ENCODE results near the gene CDH13. TPM values are rescaled to one million over a fixed set of nuclear protein-coding genes. Genes with fewer than 3 reads are reported as not detected.

The CDH13 gene
- total and polyA plus RNA-seq, 9 of the 15 experiments (the other 6 are each of a cell fraction or from before 2014, with no cell fraction given) = 0.03 TPM; not detected in 8

- no peaks in the 10 kb centered on the region for H4K20me1 ChIP-seq (replicated peaks; ENCODE audit: control insufficient read depth, insufficient read depth, low read length)
- no peaks in the 10 kb centered on the region for H3K36me3 ChIP-seq (ENCODE audit: control insufficient read depth, insufficient read depth, low read length)
- peaks cover 0 to 12% of the 10 kb centered on the region in 2 experiments; a peak in 3 of 5 replicates for H3K4me1 ChIP-seq (replicated peaks in 1 of 2; ENCODE audit: control insufficient read depth in 2 of 2, insufficient read depth in 2 of 2, low read length in 2 of 2)
- no peak overlapping the region for H3K4me3 ChIP-seq
- peaks cover 27 to 32% of the 10 kb centered on the region in 2 experiments; a peak in 4 of 5 replicates for H3K27me3 ChIP-seq (ENCODE audit: control insufficient read depth in 2 of 2, insufficient read depth in 2 of 2, low read length in 2 of 2)
- no TSS peak for BruUV-seq (replicated peaks)
- intact Hi-C loops (cut with micrococcal nuclease) = no loop called here
- 0 out of 2 replicates have a peak, but pooled peaks cover 4% of the 10 kb centered on the region for H3K9me3 ChIP-seq (replicated peaks; ENCODE audit: control insufficient read depth, insufficient read depth, low read depth, low read length)
- H3K79me2 ChIP-seq (ENCODE audit: control insufficient read depth, insufficient read depth, low read length) = no peaks in the 10 kb centered on the region
- ATAC-seq (peak; percentile 65), DNase-seq (ENCODE audit: extremely low read depth in 1 of 4, low spot score in 3 of 4) (peak in 3 of 4 experiments; percentile 34 to 54 (median 53)), FAIRE-seq (peak; percentile 72)
- no peak overlapping the region for H2AFZ ChIP-seq (ENCODE audit: low read depth, low read length)
- ChIA-PET CTCF (ENCODE audit: low intra/inter-chr PET ratio) (interaction anchor here (0.5 kb wide), 1 partner anchor 43 kb away, joined by 4 read pairs; no protein-coding TSS in a partner anchor), POLR2A (interaction anchor here (0.7 to 1.7 kb wide), 5 partner anchors 9 to 351 kb away, joined by 3 to 5 read pairs (median 4); partner anchors contain the start of gene TAF1C)
- in situ Hi-C loops (cut with MboI) = no loop called here
- H3K9ac ChIP-seq (ENCODE audit: insufficient read depth in 1 of 2, low read depth in 2 of 2, low read length in 2 of 2) = no peak overlapping the region
- no peak overlapping the region for H3K4me2 ChIP-seq (ENCODE audit: insufficient read depth, low read length)
- WGBS (ENCODE audit: insufficient coverage, low coverage, missing lambda C conversion rate) = 10% methylated on average over 10 of the region's 10 CpGs
- no peak overlapping the region for H3K27ac ChIP-seq (ENCODE audit: extremely low read depth, low read depth, low read length)
- no peaks in the 10 kb centered on the region for H3K9me1 ChIP-seq (ENCODE audit: control insufficient read depth, insufficient read depth, low read length)
- TF ChIP-seq, protein P1, sequence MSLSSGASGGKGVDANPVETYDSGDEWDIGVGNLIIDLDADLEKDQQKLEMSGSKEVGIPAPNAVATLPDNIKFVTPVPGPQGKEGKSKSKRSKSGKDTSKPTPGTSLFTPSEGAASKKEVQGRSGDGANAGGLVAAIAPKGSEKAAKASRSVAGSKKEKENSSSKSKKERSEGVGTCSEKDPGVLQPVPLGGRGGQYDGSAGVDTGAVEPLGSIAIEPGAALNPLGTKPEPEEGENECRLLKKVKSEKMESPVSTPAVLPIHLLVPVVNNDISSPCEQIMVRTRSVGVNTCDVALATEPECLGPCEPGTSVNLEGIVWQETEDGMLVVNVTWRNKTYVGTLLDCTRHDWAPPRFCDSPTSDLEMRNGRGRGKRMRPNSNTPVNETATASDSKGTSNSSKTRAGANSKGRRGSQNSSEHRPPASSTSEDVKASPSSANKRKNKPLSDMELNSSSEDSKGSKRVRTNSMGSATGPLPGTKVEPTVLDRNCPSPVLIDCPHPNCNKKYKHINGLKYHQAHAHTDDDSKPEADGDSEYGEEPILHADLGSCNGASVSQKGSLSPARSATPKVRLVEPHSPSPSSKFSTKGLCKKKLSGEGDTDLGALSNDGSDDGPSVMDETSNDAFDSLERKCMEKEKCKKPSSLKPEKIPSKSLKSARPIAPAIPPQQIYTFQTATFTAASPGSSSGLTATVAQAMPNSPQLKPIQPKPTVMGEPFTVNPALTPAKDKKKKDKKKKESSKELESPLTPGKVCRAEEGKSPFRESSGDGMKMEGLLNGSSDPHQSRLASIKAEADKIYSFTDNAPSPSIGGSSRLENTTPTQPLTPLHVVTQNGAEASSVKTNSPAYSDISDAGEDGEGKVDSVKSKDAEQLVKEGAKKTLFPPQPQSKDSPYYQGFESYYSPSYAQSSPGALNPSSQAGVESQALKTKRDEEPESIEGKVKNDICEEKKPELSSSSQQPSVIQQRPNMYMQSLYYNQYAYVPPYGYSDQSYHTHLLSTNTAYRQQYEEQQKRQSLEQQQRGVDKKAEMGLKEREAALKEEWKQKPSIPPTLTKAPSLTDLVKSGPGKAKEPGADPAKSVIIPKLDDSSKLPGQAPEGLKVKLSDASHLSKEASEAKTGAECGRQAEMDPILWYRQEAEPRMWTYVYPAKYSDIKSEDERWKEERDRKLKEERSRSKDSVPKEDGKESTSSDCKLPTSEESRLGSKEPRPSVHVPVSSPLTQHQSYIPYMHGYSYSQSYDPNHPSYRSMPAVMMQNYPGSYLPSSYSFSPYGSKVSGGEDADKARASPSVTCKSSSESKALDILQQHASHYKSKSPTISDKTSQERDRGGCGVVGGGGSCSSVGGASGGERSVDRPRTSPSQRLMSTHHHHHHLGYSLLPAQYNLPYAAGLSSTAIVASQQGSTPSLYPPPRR (CRISPR knock-in tag; IDR thresholded peaks at IDR 0.05; ENCODE audit: borderline replicate concordance) = no peak
- TF ChIP-seq XRCC4 (IDR thresholded peaks at IDR 0.05; ENCODE audit: extremely low read depth, insufficient read depth, insufficient read length) = no peak
- no peak for TF ChIP-seq AFF1 (IDR thresholded peaks at IDR 0.05; ENCODE audit: low read depth in 1 of 2, partially characterized antibody in 2 of 2)
- TF ChIP-seq E2F4 (CRISPR knock-in tag; IDR thresholded peaks at IDR 0.05; ENCODE audit: low read depth) = no peak
- TF ChIP-seq TEAD2 (tag; IDR thresholded peaks at IDR 0.05) = no peak
- no peak for TF ChIP-seq ZNF12 (CRISPR knock-in tag; IDR thresholded peaks at IDR 0.05)
- TF ChIP-seq ZBTB8A (IDR thresholded peaks at IDR 0.05; ENCODE audit: partially characterized antibody) = no peak
- TF ChIP-seq HOXB6 (CRISPR knock-in tag; IDR thresholded peaks at IDR 0.05; ENCODE audit: borderline replicate concordance) = no peak
- TF ChIP-seq CBFA2T3 (IDR thresholded peaks at IDR 0.05) = peak; percentile 38; the same call in 1 of the 2 replicates
Observed at GRCh38 chr16:83835586-83836566, 1209.1 kb downstream of the CDH13 start.

All from K562 (cell line).